K562 (cell line): ENCODE results near the gene LGI4. TPM values are rescaled to one million over a fixed set of nuclear protein-coding genes. Genes with fewer than 3 reads are reported as not detected.

Experiments
- BRCA1 ChIP-seq, 2 experiments: fragments of 450-650 bp in 1 of 2; sonication (generic) in 1 of 2; formaldehyde crosslinking in 1 of 2; IDR thresholded peaks; 2 replicates each; pipeline versions ENCODE4 v1.5.0 to v1.6.1; 2017 to 2020; ENCODE audit warnings: mild to moderate bottlenecking in 1 of 2, missing genetic modification reagents in 1 of 2
- DDX20 ChIP-seq: fragments of 450-650 bp; IDR thresholded peaks from 2 replicates; pipeline ENCODE4 v1.6.1; 2016; ENCODE audit warnings: missing genetic modification characterization, low read depth, mild to moderate bottlenecking, missing compliant biosample characterization, moderate library complexity
- EP300 ChIP-seq: IDR thresholded peaks from 2 replicates; pipeline ENCODE4 v1.6.1; 2012; ENCODE audit warnings: low read length, improper control_type of control experiment
- ETS2 ChIP-seq: IDR thresholded peaks from 2 replicates; pipeline ENCODE4 v1.6.1; 2016; ENCODE audit warnings: borderline replicate concordance, missing genetic modification characterization, mild to moderate bottlenecking, moderate library complexity, missing compliant biosample characterization; ENCODE audit not compliant: poor library complexity, severe bottlenecking
- MGA ChIP-seq: fragments of 450-650 bp; IDR thresholded peaks from 2 replicates; pipeline ENCODE4 v1.6.1; 2016; ENCODE audit warnings: mild to moderate bottlenecking, moderate library complexity
- NFIC ChIP-seq: fragments of 450-650 bp; IDR thresholded peaks from 2 replicates; pipeline ENCODE4 v1.6.1; 2017; ENCODE audit warnings: mild to moderate bottlenecking, inconsistent platforms
- SRF ChIP-seq, 2 experiments: fragments of 250-450, 450-650 bp in 1 of 2; sonication (Bioruptor Pico) in 1 of 2; sonication (generic) in 1 of 2; formaldehyde crosslinking; IDR thresholded peaks; 2 replicates each; pipeline versions ENCODE4 v1.5.0 to v1.5.1; 2020 to 2022; ENCODE audit warnings: mild to moderate bottlenecking in 1 of 2, missing genetic modification reagents in 1 of 2
- SUPT5H ChIP-seq: fragments of 450-650 bp; IDR thresholded peaks from 2 replicates; pipeline ENCODE4 v1.6.1; 2016
- TAL1 ChIP-seq: fragments of 450-650 bp; IDR thresholded peaks from 2 replicates; pipeline ENCODE4 v1.6.1; 2016; ENCODE audit warnings: mild to moderate bottlenecking
- VEZF1 ChIP-seq: fragments of 200-800 bp; sonication (Bioruptor generic); IDR thresholded peaks from 2 replicates; pipeline ENCODE4 v1.6.1; 2017; ENCODE audit warnings: missing genetic modification characterization, missing compliant biosample characterization
- XRCC4 ChIP-seq: IDR thresholded peaks from one replicate; pipeline ENCODE4 v1.6.1; 2011; ENCODE audit not compliant: insufficient read depth, insufficient read length; ENCODE audit errors: extremely low read depth
- ZNF253 ChIP-seq: fragments of 250-450 bp; sonication (Bioruptor Pico); conservative IDR thresholded peaks from 2 replicates; pipeline ENCODE4 v1.6.1; 2021; ENCODE audit warnings: mild to moderate bottlenecking
- ZNF282 ChIP-seq: sonication (generic); formaldehyde crosslinking; IDR thresholded peaks from 2 replicates; pipeline ENCODE4 v1.8.1; 2023; ENCODE audit warnings: missing genetic modification reagents
- polyA plus RNA-seq, 8 experiments: library from polyadenylated mRNA; depleted of rRNA in 4 of 8; stranded (reverse) in 5 of 8; unstranded in 3 of 8; fragments of >200 nt; fragmentation: Nextera tagmentation in 2 of 8; fragmentation: Illumina TruSeq in 1 of 8; extraction: Ambion mirVana in 2 of 8; extraction: Trizol in 1 of 8; gene quantifications; 2 replicates each; pipeline versions ENCODE4 v1.2.1 to v1.2.3, GENCODE V29; 2011 to 2014; ENCODE audit warnings: inconsistent platforms in 1 of 8, missing spikeins in 1 of 8
- total RNA-seq, 7 experiments: library from RNA; depleted of rRNA in 6 of 7; stranded (reverse); fragments of >200 nt in 6 of 7; fragmentation: Illumina TruSeq in 2 of 7; extraction: Trizol in 2 of 7; gene quantifications; 2 replicates each; pipeline versions ENCODE4 v1.2.1 to v1.2.3, GENCODE V29; 2011 to 2021; ENCODE audit warnings: low replicate concordance in 1 of 7

LGI4 gene
- total and polyA plus RNA-seq, 9 of the 15 experiments (the other 6 are each of a cell fraction or from before 2014, with no cell fraction given) = 0.14 to 0.30 (median 0.24) TPM; not detected in 4

- TF ChIP-seq MGA (peak; percentile 68), SRF (CRISPR knock-in tag; IDR thresholded peaks at IDR 0.05) (no peak), ZNF253 (CRISPR knock-in tag) (no peak), EP300 (peak; percentile 57; the same call in 1 of the 2 replicates), VEZF1 (CRISPR knock-in tag) (peak; percentile 68), DDX20 (no peak), XRCC4 (no peak), ZNF282 (CRISPR knock-in tag) (no peak), BRCA1 (IDR thresholded peaks at IDR 0.05) (no peak), BRCA1 (CRISPR knock-in tag; IDR thresholded peaks at IDR 0.05) (no peak), TAL1 (peak; percentile 56; the same call in 1 of the 2 replicates), NFIC (peak; percentile 97), SUPT5H (0 out of 2 replicates have a peak, but pooled peaks have one; percentile 19), ETS2 (tag) (no peak)
Measured at GRCh38 chr19:35166100-35167063, 31.5 kb upstream of the LGI4 start (continued).
